Activated T-cell treated with anti-CD3 and anti-CD28 coated beads for 24 hours (primary cell): ENCODE data around the gene KDM4F.

Experiments used
- DNase-seq: peaks from one replicate; pipeline ENCODE4 v3.0.0-alpha.2; 2020; ENCODE audit warnings: low read depth

Gene KDM4F

DNA sequence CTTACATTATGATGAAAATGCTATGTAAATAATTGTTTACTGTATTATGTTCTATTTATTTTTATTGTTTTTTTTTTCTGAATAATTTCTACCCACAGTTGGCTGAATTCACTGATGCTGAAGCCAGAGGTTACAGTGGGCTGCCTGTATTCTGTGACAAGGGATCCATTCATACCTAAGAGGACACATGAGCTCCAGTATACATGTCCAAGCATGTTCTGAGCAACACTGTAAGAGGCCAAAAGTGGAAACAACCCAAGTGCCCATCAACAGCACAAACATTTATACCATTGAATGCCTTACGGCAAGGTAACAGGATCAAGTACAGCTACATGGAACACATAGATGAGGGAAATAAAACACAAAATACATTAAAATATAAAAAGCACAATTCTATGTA lies 16.1 kb downstream of the KDM4F start:
- no peak for DNase-seq

DNA sequence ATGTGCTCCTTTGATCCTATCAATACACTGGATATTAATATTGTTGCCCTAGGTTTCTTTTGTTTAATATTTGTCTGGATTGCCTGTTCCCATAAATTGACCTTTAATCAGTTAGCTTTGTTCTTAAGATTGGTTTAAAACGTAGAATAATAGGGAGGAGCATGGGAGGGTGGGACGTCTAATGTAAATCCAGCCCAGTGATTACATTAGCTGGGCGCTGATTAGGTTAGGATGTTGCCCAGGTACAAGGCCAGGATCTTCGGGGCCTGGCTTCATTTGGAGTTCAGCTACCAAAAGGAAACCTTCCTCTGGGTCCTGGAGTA lies 17.5 kb downstream of the KDM4F start, which contains the start of gene SRSF8:
TSS of gene SRSF8 (plus strand) at position 204 of the 323 bp plus-strand sequence. CDS start 308 bp downstream, outside the sequence.
- no peak for DNase-seq

DNA sequence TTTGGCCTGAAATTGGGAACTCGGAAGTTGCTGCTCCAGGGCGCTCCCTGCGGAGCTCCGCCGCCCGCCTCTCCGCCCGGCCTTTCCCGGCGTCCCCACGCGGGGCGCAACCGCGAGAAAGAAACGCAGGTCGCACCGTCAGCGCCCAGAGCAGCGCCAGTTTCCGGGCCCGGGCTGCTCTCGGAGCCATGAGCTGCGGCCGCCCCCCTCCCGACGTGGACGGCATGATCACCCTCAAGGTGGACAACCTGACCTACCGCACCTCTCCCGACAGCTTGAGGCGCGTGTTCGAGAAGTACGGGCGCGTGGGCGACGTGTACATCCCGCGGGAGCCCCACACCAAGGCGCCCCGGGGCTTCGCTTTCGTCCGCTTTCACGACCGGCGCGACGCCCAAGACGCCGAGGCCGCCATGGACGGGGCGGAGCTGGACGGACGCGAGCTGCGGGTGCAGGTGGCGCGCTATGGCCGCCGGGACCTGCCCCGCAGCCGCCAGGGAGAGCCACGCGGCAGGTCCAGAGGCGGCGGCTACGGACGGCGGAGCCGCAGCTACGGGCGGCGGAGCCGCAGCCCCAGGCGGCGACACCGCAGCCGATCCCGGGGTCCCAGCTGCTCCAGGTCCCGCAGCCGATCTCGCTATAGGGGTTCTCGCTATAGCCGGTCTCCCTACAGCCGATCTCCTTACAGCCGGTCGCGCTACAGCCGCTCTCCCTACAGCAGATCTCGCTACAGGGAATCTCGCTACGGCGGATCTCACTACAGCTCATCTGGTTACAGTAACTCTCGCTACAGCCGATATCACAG lies 18.0 kb downstream of the KDM4F start:
- DNase-seq, result peak; percentile 69

- DNase-seq, result peak; percentile 39
Observed at GRCh38 chr11:95067841-95068219, 18.6 kb downstream of the KDM4F start.

GRCh38 chr11:95068549-95068948 lies 19.3 kb downstream of the KDM4F start:
- DNase-seq, result peak; percentile 55

- DNase-seq, result no peak
Observed at GRCh38 chr11:95070471-95070870, 21.2 kb downstream of the KDM4F start.

GRCh38 chr11:95072948-95073347 lies 23.7 kb downstream of the KDM4F start:
- no peak for DNase-seq

GRCh38 chr11:95074792-95075563 lies 25.8 kb downstream of the KDM4F start:
- no peak for DNase-seq

DNA sequence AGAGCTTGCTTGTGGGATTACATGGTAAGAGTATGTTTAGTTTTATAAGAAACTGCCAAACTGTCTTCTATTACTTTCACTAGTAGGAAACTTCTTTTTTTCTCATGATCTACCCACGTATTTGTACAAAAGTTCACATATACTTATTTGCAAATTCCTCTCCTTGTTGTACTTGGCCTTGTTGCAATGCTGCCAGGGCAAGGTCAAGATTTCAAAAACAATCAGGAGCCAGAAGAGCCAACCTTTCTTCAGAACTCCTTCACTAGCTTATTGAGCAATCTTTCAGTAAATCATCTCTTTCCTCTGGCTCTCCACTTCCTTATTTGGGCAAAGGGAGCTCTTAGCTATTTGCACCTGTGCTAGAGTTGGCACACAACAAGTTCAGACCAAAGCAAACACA lies 27.2 kb downstream of the KDM4F start:
- DNase-seq, result no peak

DNA sequence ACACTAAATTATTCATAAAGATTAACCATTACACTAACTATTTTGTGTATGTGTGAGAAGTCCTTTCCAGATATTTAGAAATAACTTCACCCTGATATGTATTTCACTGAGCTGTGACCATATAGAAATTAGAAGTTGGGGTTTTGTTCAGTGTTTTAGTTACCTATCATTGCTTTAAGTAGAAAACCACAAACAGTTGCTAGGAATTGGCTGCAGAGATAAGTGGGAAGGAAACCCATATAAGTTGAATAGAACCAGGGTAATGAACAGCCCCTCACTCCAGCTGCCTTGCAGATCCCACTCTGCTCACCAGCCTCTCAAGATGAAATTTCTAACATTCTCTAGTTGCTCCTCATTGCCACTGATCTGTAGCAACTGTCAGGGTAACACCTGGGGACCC lies 27.8 kb downstream of the KDM4F start:
- no peak for DNase-seq

- DNase-seq, result no peak
Observed at GRCh38 chr11:95078526-95078925, 29.3 kb downstream of the KDM4F start.

DNA sequence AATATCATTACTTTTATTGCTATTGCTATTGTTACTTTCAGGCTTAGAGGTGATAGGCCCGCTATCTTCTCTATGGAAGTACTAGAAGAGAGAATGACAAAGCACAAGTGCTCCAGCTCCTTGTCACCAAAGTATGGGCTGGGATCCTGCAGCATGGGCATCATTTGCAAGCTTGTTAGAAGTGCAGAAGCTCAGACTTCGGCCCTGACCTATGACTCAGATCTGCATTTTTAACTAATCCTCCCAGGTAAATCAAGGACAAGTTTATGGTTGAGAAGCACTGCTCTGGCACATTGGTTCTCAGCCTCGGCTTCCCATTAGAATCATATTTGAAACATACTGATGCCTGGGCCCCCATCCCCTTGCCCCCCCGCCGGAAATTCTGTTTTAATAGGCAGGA lies 31.8 kb downstream of the KDM4F start:
- no peak for DNase-seq

DNA sequence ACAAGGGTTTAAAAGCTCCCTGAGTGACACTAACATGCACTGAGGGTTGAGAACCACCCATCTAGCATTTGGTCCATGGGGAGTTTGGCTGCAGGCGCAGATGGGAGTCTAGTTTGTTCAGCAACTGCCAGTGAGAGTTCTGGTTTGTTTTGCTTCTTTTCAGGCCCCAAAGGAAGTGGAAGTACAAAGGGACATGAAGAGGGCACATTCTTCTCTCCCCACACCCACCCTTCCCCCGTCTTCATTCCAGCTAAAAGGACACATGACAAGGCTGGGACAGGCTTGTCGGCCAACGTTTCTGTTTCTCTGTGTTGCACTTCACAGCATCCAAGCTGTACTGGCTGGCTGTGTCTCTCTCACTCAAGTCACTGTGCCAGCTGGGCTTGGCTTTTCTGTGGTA lies 32.2 kb downstream of the KDM4F start:
- no peak for DNase-seq

- DNase-seq, result no peak
Observed at GRCh38 chr11:95082576-95083001, 33.4 kb downstream of the KDM4F start.

- peak; percentile 58 for DNase-seq
Observed at GRCh38 chr11:95084509-95084908, 35.3 kb downstream of the KDM4F start.

DNA sequence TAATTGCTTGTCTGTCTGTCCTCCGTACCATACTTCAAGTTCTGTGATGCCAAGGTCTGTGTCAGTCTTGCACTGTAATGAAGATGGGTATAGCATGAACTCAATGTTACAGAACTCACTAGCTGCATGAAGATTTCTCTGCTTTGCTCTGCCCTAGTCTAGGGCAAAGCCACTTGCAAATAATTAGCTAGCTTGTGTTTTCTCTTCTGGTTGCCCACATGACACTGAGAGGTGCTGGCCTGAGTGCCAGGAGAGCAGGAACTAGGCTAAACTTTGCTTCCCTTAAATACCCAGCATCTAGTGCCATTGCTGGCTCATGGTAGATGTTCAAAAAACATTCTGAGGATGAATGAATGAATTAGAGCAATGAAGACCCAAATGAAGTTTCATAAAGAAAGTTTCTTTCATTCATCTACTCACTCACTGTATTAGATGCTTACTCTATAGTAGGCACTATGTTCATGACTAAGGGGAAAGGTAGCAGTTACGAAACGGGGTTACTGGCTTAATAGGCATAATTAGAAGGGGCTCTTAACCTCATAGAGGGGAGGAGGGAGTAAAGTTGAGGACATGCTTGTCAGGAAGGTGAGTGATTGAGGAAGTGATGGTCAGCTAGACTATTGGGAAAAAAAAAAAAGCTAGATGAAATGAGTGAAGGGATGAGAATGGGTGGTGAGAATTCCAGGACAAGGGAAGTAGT lies 36.0 kb downstream of the KDM4F start:
- DNase-seq, result no peak

DNA sequence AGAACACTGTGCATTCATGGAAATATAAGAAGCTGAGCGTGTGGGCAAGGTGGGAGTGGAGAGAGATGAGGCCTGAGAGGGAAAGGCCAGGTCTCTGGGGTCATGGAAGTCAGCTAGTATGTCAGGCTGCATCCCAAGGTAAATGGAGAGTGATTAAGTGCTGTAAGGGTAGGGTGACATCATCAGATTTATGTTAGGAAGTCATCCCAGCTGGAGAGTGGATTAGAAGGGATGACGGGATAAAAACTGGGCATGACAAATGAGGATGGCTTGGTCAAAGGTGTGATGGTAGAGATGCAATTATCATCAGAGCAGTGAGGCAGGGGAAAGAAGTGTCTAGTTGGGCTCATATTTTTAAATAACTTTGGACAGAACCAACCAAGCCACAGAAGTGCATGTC lies 36.9 kb downstream of the KDM4F start:
- no peak for DNase-seq

DNA sequence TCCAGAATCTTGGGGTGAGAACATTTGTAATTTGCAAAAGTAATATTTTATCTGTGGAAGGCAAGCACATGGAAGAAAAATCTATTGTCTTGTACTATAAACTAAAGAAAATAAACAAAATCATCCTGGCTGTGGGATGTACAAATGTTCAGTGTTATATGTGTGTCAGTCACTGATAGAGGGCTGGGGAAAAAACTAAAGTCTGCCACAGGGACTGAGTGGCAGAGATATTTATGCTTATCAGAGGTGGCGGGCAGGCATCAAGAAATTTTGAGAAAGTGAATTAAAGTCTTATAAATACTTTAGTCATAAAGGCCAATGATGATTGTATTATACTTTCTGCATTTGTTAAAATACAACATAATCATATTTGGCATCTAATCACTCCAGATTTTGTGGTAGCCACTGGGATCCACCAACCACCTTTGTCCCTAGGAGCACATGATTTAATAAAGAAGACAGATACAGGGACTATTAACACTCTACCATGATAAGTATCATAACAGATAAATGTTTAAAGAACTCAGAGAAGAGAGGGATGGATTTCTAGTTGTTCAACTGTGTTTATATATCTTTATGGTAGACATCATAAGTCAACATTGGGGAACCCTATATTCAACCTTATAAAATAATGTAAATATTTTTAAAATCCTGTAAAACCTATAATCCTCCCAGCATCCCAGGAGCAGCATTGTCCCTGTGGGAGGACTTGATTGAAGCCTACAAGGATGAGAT lies 37.8 kb downstream of the KDM4F start:
- no peak for DNase-seq

DNA sequence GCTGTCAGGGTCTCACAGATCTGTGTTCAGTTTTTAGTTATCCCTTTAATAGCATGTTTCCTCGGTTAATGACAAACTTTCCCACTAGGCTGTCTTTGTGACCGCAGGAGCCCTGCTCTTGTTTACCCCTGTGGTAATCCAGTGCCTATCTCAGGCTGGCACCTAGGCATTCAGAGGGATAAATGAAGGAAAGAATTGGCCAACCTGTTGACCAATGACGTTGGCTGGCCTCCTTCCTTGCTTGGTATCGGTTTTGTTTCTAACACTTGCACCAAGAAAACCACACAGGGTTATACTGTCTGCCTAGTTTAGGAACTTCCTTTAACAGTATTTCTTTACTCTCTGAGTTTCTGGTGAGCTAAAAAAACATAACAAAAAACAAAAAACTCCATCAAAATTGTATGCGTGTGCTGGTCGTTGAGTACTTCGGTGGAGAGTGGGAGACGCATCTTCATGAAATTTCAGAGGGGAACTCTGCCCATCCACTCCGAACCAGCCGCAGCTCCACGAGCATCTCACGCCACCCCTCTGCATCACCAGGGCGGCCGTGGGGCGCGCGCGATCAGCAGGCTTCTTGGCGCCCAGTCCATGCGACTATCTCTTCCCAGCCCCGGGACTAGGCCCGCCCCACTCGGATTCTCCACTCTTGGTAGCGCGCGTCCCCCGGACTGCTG lies 39.9 kb downstream of the KDM4F start:
- DNase-seq, result peak; percentile 5

GRCh38 chr11:95089620-95090542 lies 40.7 kb downstream of the KDM4F start, which contains the start of gene ENDOD1:
ENDOD1 (plus strand) TSS chr11:95089846; CDS start chr11:95089928, 82 bp downstream.
- DNase-seq, result peak; percentile 81
